Fibroblast of villous mesenchyme (primary cell): ENCODE data around the gene PRKG1. TPM values are rescaled to one million over a fixed set of nuclear protein-coding genes. Genes with fewer than 3 reads are reported as not detected.
A peak's percentile ranks its signal among the peaks of the same experiment; 100 is the strongest.

ENCODE experiments used
- DNase-seq: peaks from one replicate; pipeline ENCODE4 v3.0.0-alpha.2; 2010; ENCODE audit warnings: low read depth
- H3K4me3 ChIP-seq: 2 replicates; pipeline ENCODE4 v1.5.1; 2011; ENCODE audit warnings: low read depth, mild to moderate bottlenecking, low read length
- CTCF ChIP-seq: IDR thresholded peaks from 2 replicates; pipeline ENCODE4 v1.5.1; 2012; ENCODE audit warnings: low read depth, mild to moderate bottlenecking, low read length; ENCODE audit not compliant: insufficient read depth
- total RNA-seq: library from RNA; depleted of rRNA; stranded (reverse); fragments of >200 nt; gene quantifications from 2 replicates; pipeline ENCODE4 v1.2.3, GENCODE V29; 2012

Gene PRKG1
- total RNA-seq, 1 donor = 19.0 TPM

GRCh38 chr10:52250510-52250909, 1176.2 kb downstream of the PRKG1 start:
- H3K4me3 ChIP-seq = no peak overlapping the region
- TF ChIP-seq CTCF = no peak
- DNase-seq = no peak

- no peak overlapping the region for H3K4me3 ChIP-seq
- TF ChIP-seq CTCF = no peak
- DNase-seq = no peak
Observed at GRCh38 chr10:52252307-52252706, 1178.0 kb downstream of the PRKG1 start.

DNA sequence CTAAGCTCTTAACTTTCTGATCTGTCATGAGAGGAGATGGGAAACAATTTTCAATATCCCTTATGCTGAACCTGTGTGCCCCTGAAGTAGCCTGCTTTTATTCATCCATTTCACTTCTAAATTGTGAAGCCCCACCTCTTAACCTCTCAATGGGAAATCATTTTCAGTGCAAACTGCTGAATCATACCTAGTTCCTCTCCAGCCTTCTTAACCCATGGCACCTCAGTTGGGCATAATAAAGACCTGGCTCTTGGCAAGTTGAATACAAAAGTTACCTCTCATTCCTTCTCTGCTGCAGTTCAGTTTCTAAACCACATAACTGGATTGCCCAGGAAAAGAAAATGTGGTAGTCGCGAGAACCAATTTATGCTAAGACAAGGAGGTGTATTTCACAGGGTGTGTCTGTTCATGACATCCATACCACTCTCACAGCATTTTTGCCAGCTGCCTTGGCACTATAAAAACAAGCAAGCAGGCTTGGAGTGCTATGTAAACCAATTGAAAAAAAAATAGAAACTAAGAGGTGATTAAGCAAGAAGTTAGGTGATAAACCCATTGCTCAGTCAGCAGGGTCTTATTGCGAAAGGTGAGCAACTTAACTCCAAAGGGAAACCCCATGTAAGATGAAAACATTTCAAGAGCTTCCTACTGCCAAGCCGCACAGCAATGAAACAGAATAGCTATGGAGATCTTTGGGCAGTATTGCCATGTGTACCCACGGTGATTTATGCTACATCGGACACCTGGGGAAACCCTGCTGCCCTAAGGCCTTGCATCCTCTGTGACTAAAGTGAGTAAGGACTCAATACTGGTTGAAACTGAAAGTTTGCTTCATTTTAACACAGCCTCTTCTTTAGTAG, 1182.8 kb downstream of the PRKG1 start:
- DNase-seq = peak; percentile 37
- TF ChIP-seq CTCF = no peak
- no peak overlapping the region for H3K4me3 ChIP-seq

DNA sequence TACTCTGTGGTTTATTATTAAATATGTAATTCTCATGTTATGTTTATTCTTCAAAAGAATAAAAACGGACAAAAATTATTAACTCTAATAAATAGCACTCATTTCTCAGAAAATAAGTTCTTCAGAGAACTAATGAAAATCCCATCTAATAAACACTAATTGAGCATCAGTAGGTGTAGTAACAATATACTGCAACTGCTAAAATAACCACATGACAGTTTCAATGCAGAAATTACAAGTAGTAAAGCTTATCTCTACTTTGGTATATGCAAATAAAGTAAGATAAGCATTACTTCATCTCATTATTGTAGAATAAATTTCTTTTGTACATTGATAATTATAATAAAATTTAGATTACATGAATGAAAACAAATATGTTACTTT, 1183.4 kb downstream of the PRKG1 start:
- H3K4me3 ChIP-seq = no peak overlapping the region
- no peak for DNase-seq
- TF ChIP-seq CTCF = no peak

GRCh38 chr10:52258799-52259425, 1184.6 kb downstream of the PRKG1 start:
- DNase-seq = no peak
- no peak overlapping the region for H3K4me3 ChIP-seq
- no peak for TF ChIP-seq CTCF

DNA sequence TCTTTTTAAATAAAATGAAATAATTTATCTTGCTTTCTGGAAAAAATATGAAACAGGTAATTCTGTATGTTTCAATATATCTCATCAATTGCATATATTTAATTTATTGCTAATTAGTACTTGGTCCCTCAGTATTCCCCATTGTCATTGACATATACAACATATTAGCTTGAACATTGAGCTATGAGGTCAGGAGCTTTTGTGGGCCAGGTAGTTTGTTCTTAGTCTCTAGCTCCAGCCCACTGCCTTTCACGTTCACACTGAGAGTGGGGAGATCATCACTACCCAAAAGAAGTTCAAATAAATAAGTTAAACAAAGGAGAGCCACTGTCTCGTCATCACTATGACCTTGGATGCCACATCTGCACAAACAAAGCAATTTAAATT, 1185.1 kb downstream of the PRKG1 start:
- TF ChIP-seq CTCF = no peak
- H3K4me3 ChIP-seq = no peak overlapping the region
- no peak for DNase-seq

GRCh38 chr10:52261362-52261761, 1187.1 kb downstream of the PRKG1 start:
- no peak for TF ChIP-seq CTCF
- no peak overlapping the region for H3K4me3 ChIP-seq
- DNase-seq = no peak
